HG03460 (cell line): ENCODE measurements around the gene APBB2.

Source experiments
- ATAC-seq: cut with Tn5 transposase; IDR thresholded peaks from one replicate; pipeline ENCODE4 v1.9.1; 2021; ENCODE audit not compliant: unreplicated experiment

APBB2 gene

GRCh38 chr4:40991908-40992307 lies 222.4 kb downstream of the APBB2 start:
- ATAC-seq = peak; percentile 58

GRCh38 chr4:40990899-40991265 lies 223.5 kb downstream of the APBB2 start:
- ATAC-seq = no peak

- no peak for ATAC-seq
Observed at GRCh38 chr4:40990236-40990898, 224.0 kb downstream of the APBB2 start.

- ATAC-seq = no peak
Observed at GRCh38 chr4:40987151-40987550, 227.2 kb downstream of the APBB2 start.

GRCh38 chr4:40986375-40986774 lies 228.0 kb downstream of the APBB2 start:
- ATAC-seq = no peak

- no peak for ATAC-seq
Observed at GRCh38 chr4:40984051-40984450, 230.3 kb downstream of the APBB2 start.

- peak; percentile 65 for ATAC-seq
Observed at GRCh38 chr4:40980318-40980883, 233.9 kb downstream of the APBB2 start.

- no peak for ATAC-seq
Observed at GRCh38 chr4:40978548-40978947, 235.8 kb downstream of the APBB2 start.

- ATAC-seq = no peak
Observed at GRCh38 chr4:40976343-40976742, 238.0 kb downstream of the APBB2 start.

GRCh38 chr4:40972722-40973121 lies 241.6 kb downstream of the APBB2 start:
- ATAC-seq = no peak

- ATAC-seq = no peak
Observed at GRCh38 chr4:40971338-40971737, 243.0 kb downstream of the APBB2 start.

GRCh38 chr4:40969501-40969900 lies 244.8 kb downstream of the APBB2 start:
- ATAC-seq = no peak

- no peak for ATAC-seq
Observed at GRCh38 chr4:40967550-40967949, 246.8 kb downstream of the APBB2 start.

- no peak for ATAC-seq
Observed at GRCh38 chr4:40966091-40966490, 248.3 kb downstream of the APBB2 start.

- ATAC-seq = no peak
Observed at GRCh38 chr4:40963897-40964478, 250.4 kb downstream of the APBB2 start.

- no peak for ATAC-seq
Observed at GRCh38 chr4:40962551-40963180, 251.7 kb downstream of the APBB2 start.

GRCh38 chr4:40960941-40961340 lies 253.4 kb downstream of the APBB2 start:
- ATAC-seq = no peak

- no peak for ATAC-seq
Observed at GRCh38 chr4:40957281-40957680, 257.1 kb downstream of the APBB2 start.

GRCh38 chr4:40956721-40957255 lies 257.6 kb downstream of the APBB2 start:
- no peak for ATAC-seq

- ATAC-seq = no peak
Observed at GRCh38 chr4:40954088-40954668, 260.2 kb downstream of the APBB2 start.

- no peak for ATAC-seq
Observed at GRCh38 chr4:40953283-40954087, 260.9 kb downstream of the APBB2 start.
